Measurements from ENCODE around the gene SOS2.

The SOS2 gene

DNA sequence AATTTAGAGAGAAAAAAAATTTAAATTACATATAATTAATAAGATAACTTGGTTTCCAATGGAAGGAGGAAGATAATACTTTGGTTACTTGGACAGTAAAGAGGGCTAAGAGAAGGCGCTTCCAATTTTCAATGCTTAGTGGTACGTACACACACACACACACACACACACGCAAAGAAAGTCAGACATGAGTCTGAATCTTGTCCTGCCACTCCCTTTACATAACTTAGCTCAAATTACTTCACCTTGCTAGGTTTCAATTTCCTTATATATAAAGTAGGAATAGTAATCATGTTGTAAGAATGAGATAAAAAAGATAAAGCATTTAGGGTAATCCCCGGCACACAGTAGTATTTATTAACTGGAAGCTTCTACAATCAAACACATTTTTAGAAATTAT is 75.3 kb downstream of the SOS2 start:
- Histone ChIP-seq H3K18ac (ENCODE audit: low read length) (no peak overlapping the region), H3K27ac (replicated peaks; ENCODE audit: low read length) (no peak overlapping the region)
- no CpG with 5 or more reads among the region's 4 CpGs for WGBS, 2 donors (ENCODE audit: extremely low coverage in 2 of 2, insufficient read length in 2 of 2, insufficient replicate concordance in 1 of 2)

DNA sequence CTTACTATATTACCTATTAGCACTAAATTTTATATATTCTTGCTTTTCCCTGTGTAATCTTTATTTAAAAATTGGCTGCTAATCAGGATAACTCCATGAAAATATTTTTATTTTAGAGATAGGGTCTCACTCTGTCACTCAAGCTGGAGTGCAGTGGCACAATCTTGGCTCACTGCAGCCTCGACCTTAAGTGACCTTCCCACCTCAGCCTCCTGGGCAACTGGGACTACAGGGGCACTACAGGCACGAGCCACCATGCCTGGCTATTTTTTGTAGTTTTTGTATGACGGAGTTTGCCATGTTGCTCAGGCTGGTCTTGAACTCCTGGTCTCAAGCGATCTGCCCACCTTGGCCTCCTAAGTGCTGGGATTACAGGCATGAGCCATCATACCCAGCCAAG is 82.6 kb downstream of the SOS2 start:
- no peak overlapping the region for H2AFZ ChIP-seq (ENCODE audit: low read length)
- H2BK15ac ChIP-seq (ENCODE audit: low read length) = no peak overlapping the region
- no peak overlapping the region for H3K4me2 ChIP-seq (ENCODE audit: insufficient read depth, low read length, poor library complexity, severe bottlenecking)
- peaks cover 0 to 73% of the 10 kb centered on the region in 2 donors for H3K36me3 ChIP-seq (replicated peaks in 1 of 2; ENCODE audit: control insufficient read depth in 2 of 2, insufficient read depth in 2 of 2, low read length in 2 of 2)
- H2AK5ac ChIP-seq (ENCODE audit: low read depth, low read length) = no peak overlapping the region
- no peak overlapping the region for H2BK5ac ChIP-seq (ENCODE audit: low read length)
- no peaks in the 10 kb centered on the region for H3K27me3 ChIP-seq (ENCODE audit: control insufficient read depth in 3 of 3, insufficient read depth in 3 of 3, low read depth in 1 of 3, low read length in 3 of 3)
- DNase-seq (ENCODE audit: low spot score) = no peak
- no peaks in the 10 kb centered on the region for H3K79me1 ChIP-seq (ENCODE audit: low read depth, low read length)
- no peak overlapping the region for H2BK120ac ChIP-seq (ENCODE audit: low read depth, low read length)
- H4K91ac ChIP-seq (ENCODE audit: low read depth, low read length, poor library complexity) = no peak overlapping the region
- no peak overlapping the region for H3K23ac ChIP-seq (ENCODE audit: low read depth, low read length, poor library complexity)
- H2BK12ac ChIP-seq (ENCODE audit: low read length) = no peak overlapping the region
- no peak overlapping the region for H4K8ac ChIP-seq (ENCODE audit: low read depth, low read length)
- no peak overlapping the region for H3K18ac ChIP-seq (ENCODE audit: low read length)
- no peaks in the 10 kb centered on the region for H3K4me1 ChIP-seq (ENCODE audit: control insufficient read depth in 2 of 2, insufficient read depth in 1 of 2, low read depth in 1 of 2, low read length in 2 of 2)
- H3K4me3 ChIP-seq (ENCODE audit: low read length in 2 of 2) = no peak overlapping the region
- H3K9ac ChIP-seq (ENCODE audit: low read depth, low read length, poor library complexity) = no peak overlapping the region
- no peaks in the 10 kb centered on the region for H3K9me3 ChIP-seq (replicated peaks in 1 of 2; ENCODE audit: control insufficient read depth in 2 of 2, insufficient read depth in 1 of 2, low read depth in 1 of 2, low read length in 2 of 2)
- H3K27ac ChIP-seq (replicated peaks; ENCODE audit: low read length) = no peak overlapping the region
- WGBS, 2 donors (ENCODE audit: extremely low coverage in 2 of 2, insufficient read length in 2 of 2, insufficient replicate concordance in 1 of 2) = no CpG with 5 or more reads among the region's 4 CpGs
- H3K4ac ChIP-seq (ENCODE audit: low read length) = no peak overlapping the region
- H3K14ac ChIP-seq (ENCODE audit: low read length) = no peak overlapping the region

More for the DNA sequence above, 75.3 kb downstream of the SOS2 start:
- Histone ChIP-seq H3K23ac (ENCODE audit: low read depth, low read length, poor library complexity) (no peak overlapping the region), H2AFZ (ENCODE audit: low read length) (no peak overlapping the region), H2BK15ac (ENCODE audit: low read length) (no peak overlapping the region), H3K4me1 (ENCODE audit: control insufficient read depth in 2 of 2, insufficient read depth in 1 of 2, low read depth in 1 of 2, low read length in 2 of 2) (no peaks in the 10 kb centered on the region), H3K9ac (ENCODE audit: low read depth, low read length, poor library complexity) (no peak overlapping the region), H3K36me3 (replicated peaks in 1 of 2; ENCODE audit: control insufficient read depth in 2 of 2, insufficient read depth in 2 of 2, low read length in 2 of 2) (peaks cover 0 to 81% of the 10 kb centered on the region in 2 donors), H4K91ac (ENCODE audit: low read depth, low read length, poor library complexity) (no peak overlapping the region), H3K4me3 (ENCODE audit: low read length in 2 of 2) (no peak overlapping the region), H3K4ac (ENCODE audit: low read length) (no peak overlapping the region), H2AK5ac (ENCODE audit: low read depth, low read length) (no peak overlapping the region), H2BK5ac (ENCODE audit: low read length) (no peak overlapping the region), H2BK12ac (ENCODE audit: low read length) (no peak overlapping the region), H3K27me3 (ENCODE audit: control insufficient read depth in 3 of 3, insufficient read depth in 3 of 3, low read depth in 1 of 3, low read length in 3 of 3) (no peaks in the 10 kb centered on the region), H3K14ac (ENCODE audit: low read length) (no peak overlapping the region), H3K9me3 (replicated peaks in 1 of 2; ENCODE audit: control insufficient read depth in 2 of 2, insufficient read depth in 1 of 2, low read depth in 1 of 2, low read length in 2 of 2) (no peaks in the 10 kb centered on the region), H3K4me2 (ENCODE audit: insufficient read depth, low read length, poor library complexity, severe bottlenecking) (no peak overlapping the region), H4K8ac (ENCODE audit: low read depth, low read length) (no peak overlapping the region), H2BK120ac (ENCODE audit: low read depth, low read length) (no peak overlapping the region), H3K79me1 (ENCODE audit: low read depth, low read length) (no peaks in the 10 kb centered on the region)
- DNase-seq (ENCODE audit: low spot score) = no peak

DNA sequence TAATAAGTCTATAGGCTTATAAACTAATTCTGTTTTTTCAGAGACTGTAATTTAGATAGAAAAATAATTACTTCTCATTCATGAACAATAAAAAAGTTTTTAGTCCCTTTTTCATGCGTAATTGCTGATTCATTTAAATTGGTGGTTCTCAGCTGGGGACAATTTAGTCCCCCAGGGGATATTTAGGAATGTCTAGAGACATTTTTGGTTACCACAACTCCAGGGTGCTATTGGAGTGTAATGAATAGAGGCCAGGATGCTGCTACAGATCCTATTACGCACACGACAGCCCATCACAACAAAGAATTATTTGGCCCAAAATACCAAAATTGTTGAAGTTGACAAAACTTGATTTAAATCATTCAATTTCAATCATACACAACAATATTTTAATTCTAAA is 92.2 kb downstream of the SOS2 start:
- H3K79me1 ChIP-seq (ENCODE audit: low read depth, low read length) = no peaks in the 10 kb centered on the region
- no peak overlapping the region for H3K23ac ChIP-seq (ENCODE audit: low read depth, low read length, poor library complexity)
- H3K4ac ChIP-seq (ENCODE audit: low read length) = no peak overlapping the region
- peaks cover 0 to 2% of the 10 kb centered on the region in 2 donors for H3K4me1 ChIP-seq (ENCODE audit: control insufficient read depth in 2 of 2, insufficient read depth in 1 of 2, low read depth in 1 of 2, low read length in 2 of 2)
- H3K14ac ChIP-seq (ENCODE audit: low read length) = no peak overlapping the region
- H2AK5ac ChIP-seq (ENCODE audit: low read depth, low read length) = no peak overlapping the region
- no peak overlapping the region for H3K4me2 ChIP-seq (ENCODE audit: insufficient read depth, low read length, poor library complexity, severe bottlenecking)
- no peaks in the 10 kb centered on the region for H3K9me3 ChIP-seq (replicated peaks in 1 of 2; ENCODE audit: control insufficient read depth in 2 of 2, insufficient read depth in 1 of 2, low read depth in 1 of 2, low read length in 2 of 2)
- peaks cover 0 to 32% of the 10 kb centered on the region in 2 donors for H3K36me3 ChIP-seq (replicated peaks in 1 of 2; ENCODE audit: control insufficient read depth in 2 of 2, insufficient read depth in 2 of 2, low read length in 2 of 2)
- no peaks in the 10 kb centered on the region for H3K27me3 ChIP-seq (ENCODE audit: control insufficient read depth in 3 of 3, insufficient read depth in 3 of 3, low read depth in 1 of 3, low read length in 3 of 3)
- no CpG with 5 or more reads among the region's 3 CpGs for WGBS, 2 donors (ENCODE audit: extremely low coverage in 2 of 2, insufficient read length in 2 of 2, insufficient replicate concordance in 1 of 2)
- H3K4me3 ChIP-seq (ENCODE audit: low read length in 2 of 2) = no peak overlapping the region
- no peak for DNase-seq (ENCODE audit: low spot score)
- no peak overlapping the region for H2BK12ac ChIP-seq (ENCODE audit: low read length)
- no peak overlapping the region for H3K18ac ChIP-seq (ENCODE audit: low read length)
- no peak overlapping the region for H2BK5ac ChIP-seq (ENCODE audit: low read length)
- no peak overlapping the region for H2BK15ac ChIP-seq (ENCODE audit: low read length)
- H4K91ac ChIP-seq (ENCODE audit: low read depth, low read length, poor library complexity) = no peak overlapping the region
- H2AFZ ChIP-seq (ENCODE audit: low read length) = no peak overlapping the region
- no peak overlapping the region for H4K8ac ChIP-seq (ENCODE audit: low read depth, low read length)
- no peak overlapping the region for H3K9ac ChIP-seq (ENCODE audit: low read depth, low read length, poor library complexity)
- no peak overlapping the region for H3K27ac ChIP-seq (replicated peaks; ENCODE audit: low read length)
- no peak overlapping the region for H2BK120ac ChIP-seq (ENCODE audit: low read depth, low read length)

DNA sequence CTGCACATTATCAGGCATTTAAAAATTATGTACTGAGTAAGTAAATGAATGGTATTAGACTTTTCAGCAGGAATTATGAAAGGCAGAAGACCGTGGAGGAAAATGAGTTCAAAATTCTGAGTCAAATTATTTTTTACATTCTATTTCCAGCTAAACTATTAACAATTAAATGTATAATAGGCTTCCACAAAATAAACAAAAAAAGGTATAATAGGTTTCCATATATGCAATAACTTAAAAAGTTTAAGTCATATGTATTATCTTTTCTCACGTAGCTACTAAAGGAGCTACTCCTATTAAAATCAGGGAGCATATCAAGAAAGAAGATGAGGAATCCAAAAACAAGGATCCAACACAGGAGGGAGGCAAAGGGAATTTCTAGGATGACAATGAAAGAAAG is 103.6 kb downstream of the SOS2 start:
- Histone ChIP-seq H4K8ac (ENCODE audit: low read depth, low read length) (no peak overlapping the region), H4K91ac (ENCODE audit: low read depth, low read length, poor library complexity) (no peak overlapping the region), H2BK12ac (ENCODE audit: low read length) (no peak overlapping the region), H3K36me3 (replicated peaks in 1 of 2; ENCODE audit: control insufficient read depth in 2 of 2, insufficient read depth in 2 of 2, low read length in 2 of 2) (peaks cover 3 to 77% of the 10 kb centered on the region in 2 donors), H3K23ac (ENCODE audit: low read depth, low read length, poor library complexity) (no peak overlapping the region), H2AFZ (ENCODE audit: low read length) (no peak overlapping the region), H2BK120ac (ENCODE audit: low read depth, low read length) (no peak overlapping the region), H2BK5ac (ENCODE audit: low read length) (no peak overlapping the region), H3K18ac (ENCODE audit: low read length) (no peak overlapping the region), H3K9me3 (replicated peaks in 1 of 2; ENCODE audit: control insufficient read depth in 2 of 2, insufficient read depth in 1 of 2, low read depth in 1 of 2, low read length in 2 of 2) (peaks cover 0 to 1% of the 10 kb centered on the region in 2 donors), H3K4ac (ENCODE audit: low read length) (no peak overlapping the region), H3K79me1 (ENCODE audit: low read depth, low read length) (no peaks in the 10 kb centered on the region), H2AK5ac (ENCODE audit: low read depth, low read length) (no peak overlapping the region), H3K4me1 (ENCODE audit: control insufficient read depth in 2 of 2, insufficient read depth in 1 of 2, low read depth in 1 of 2, low read length in 2 of 2) (peaks cover 0 to 2% of the 10 kb centered on the region in 2 donors), H2BK15ac (ENCODE audit: low read length) (no peak overlapping the region), H3K4me3 (ENCODE audit: low read length in 2 of 2) (no peak overlapping the region), H3K27ac (replicated peaks; ENCODE audit: low read length) (no peak overlapping the region), H3K27me3 (ENCODE audit: control insufficient read depth in 3 of 3, insufficient read depth in 3 of 3, low read depth in 1 of 3, low read length in 3 of 3) (no peaks in the 10 kb centered on the region), H3K4me2 (ENCODE audit: insufficient read depth, low read length, poor library complexity, severe bottlenecking) (no peak overlapping the region), H3K14ac (ENCODE audit: low read length) (no peak overlapping the region), H3K9ac (ENCODE audit: low read depth, low read length, poor library complexity) (no peak overlapping the region)
- no CpG with 5 or more reads among the region's 2 CpGs for WGBS, 2 donors (ENCODE audit: extremely low coverage in 2 of 2, insufficient read length in 2 of 2, insufficient replicate concordance in 1 of 2)
- no peak for DNase-seq (ENCODE audit: low spot score)

Data from neuronal stem cell (in vitro differentiated cells).